OCI-LY7 (cell line): Measurements from ENCODE around the gene LGR5.

Source experiments
- CTCF ChIP-seq: fragments of 200-600 bp; sonication (generic); conservative IDR thresholded peaks from 2 replicates; pipeline ENCODE4 v1.5.1; 2014; ENCODE audit warnings: mild to moderate bottlenecking, antibody characterized with exemption, low read length, moderate library complexity, mixed read lengths
- EZH2phosphoT487 ChIP-seq: fragments of 200-600 bp; sonication (generic); IDR thresholded peaks from 2 replicates; pipeline ENCODE4 v1.6.1; 2018; ENCODE audit warnings: low read depth, borderline replicate concordance, mild to moderate bottlenecking, mixed run types, antibody characterized with exemption, low read length, moderate library complexity, mixed read lengths

DNA sequence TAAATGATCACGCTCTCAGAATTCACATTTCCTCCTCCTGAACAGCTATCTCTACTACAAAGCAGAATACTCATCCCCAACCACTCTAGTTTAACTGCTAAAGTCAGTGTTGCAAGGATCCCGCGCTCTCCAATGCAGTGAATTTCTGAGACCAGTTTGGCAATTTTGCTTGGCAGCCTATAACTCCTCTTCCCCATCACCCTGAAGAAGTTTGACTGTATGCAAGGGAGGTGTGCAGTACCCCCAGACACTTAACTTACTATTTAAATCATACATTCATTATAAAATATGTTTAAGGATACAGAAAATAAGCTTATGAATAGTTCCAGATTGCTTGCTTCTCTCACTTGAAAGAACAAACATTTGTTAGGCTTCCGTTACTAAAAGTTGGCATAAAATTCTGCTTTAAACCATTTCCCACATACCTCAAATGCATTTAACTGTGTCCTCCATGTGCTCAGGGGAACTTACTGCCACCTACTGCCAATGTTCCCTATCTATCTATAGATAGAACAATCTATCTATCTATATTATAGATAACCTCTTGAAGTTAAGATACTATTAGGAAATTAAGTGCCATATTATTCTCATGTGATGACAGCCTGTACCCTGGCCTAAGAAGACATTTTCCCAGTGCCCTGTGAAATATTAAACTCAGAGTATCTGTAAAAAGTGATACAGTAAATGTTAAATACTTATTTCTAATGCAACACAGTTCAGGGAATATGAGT lies 2.4 kb downstream of the LGR5 start:
- TF ChIP-seq CTCF (no peak), EZH2phosphoT487 (no peak)
